SH-SY5Y (cell line): ENCODE results near the gene OLFM1.

Experiments
- GATA2 ChIP-seq: IDR thresholded peaks from 2 replicates; pipeline ENCODE4 v1.6.1; 2011; ENCODE audit warnings: mild to moderate bottlenecking, low read depth, low read length
- GATA3 ChIP-seq: IDR thresholded peaks from 2 replicates; pipeline ENCODE4 v1.6.1; 2011; ENCODE audit warnings: low read depth, mild to moderate bottlenecking, low read length, moderate library complexity

OLFM1 gene

GRCh38 chr9:135087489-135087792 lies at the start of gene OLFM1:
OLFM1 (plus strand) TSS chr9:135087668; CDS start chr9:135087990, 322 bp downstream.
- TF ChIP-seq GATA3 (no peak), GATA2 (no peak)

DNA sequence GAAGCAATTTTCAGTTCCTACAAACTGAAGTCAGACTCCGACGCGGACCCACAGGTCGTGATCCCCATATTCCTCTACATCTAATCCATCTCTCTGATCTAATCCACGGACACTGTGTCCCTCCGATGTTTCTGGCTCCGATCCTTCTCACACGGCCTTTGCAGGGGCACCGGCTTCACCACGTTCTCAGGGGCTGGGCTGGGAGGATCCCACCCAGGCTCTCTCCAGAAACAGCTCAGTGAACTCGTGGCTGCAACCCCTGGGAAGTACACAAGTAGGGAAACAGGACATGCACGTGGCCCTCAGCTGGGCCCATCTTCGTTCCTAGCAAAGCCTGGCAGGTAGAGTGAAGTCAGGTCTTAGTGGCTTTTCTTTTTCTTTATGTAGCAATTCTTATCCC lies 49.1 kb upstream of the OLFM1 start:
- TF ChIP-seq GATA2: no peak
- no peak for TF ChIP-seq GATA3

DNA sequence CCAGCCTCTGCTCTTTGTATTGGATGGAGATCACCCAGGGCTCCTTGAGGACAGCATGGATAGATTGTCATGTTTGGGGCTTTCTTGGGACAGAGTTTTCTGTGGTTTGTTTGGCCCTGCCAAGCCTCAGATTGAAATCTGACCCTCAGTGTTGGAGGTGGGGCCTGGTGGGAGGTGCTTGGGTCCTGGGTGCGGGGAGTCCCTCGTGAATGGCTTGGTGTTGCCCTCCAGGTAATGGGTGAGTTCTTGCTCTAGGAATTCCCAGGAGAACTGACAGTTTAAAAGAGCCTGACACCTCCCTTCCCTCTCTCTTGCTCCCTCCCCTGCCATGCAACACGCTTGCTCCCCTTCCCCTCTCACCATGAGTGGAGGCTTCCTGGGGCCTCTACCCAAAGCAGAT lies 48.6 kb upstream of the OLFM1 start:
- no peak for TF ChIP-seq GATA3
- TF ChIP-seq GATA2: no peak

GRCh38 chr9:135039266-135039870 lies 48.1 kb upstream of the OLFM1 start:
- TF ChIP-seq GATA2: no peak
- TF ChIP-seq GATA3: no peak

- TF ChIP-seq GATA3: no peak
- TF ChIP-seq GATA2: no peak
These were observed 47.4 kb upstream of the OLFM1 start for GRCh38 chr9:135039916-135040645.

DNA sequence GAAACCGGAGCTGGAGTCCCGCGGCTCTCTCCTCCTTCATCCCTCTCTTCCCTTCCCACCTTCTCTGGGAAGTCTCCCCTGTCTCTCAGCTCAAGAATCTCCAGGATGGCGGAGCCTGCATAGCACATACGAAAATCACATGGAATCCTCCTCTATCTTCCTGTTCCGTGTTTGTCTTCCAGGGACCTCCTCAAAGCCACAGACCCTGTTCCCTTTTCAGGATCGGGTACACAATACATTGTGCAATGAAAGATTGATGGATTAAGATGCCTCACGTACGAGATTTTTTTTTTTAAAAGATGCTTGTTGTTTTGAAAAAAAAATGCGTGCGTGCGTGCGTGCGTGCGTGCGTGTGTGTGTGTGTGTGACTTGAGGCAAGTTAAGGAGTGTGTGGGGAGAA lies 46.6 kb upstream of the OLFM1 start:
- TF ChIP-seq GATA3: no peak
- no peak for TF ChIP-seq GATA2

- no peak for TF ChIP-seq GATA2
- TF ChIP-seq GATA3: no peak
These were observed 44.1 kb upstream of the OLFM1 start for GRCh38 chr9:135043345-135043744.

DNA sequence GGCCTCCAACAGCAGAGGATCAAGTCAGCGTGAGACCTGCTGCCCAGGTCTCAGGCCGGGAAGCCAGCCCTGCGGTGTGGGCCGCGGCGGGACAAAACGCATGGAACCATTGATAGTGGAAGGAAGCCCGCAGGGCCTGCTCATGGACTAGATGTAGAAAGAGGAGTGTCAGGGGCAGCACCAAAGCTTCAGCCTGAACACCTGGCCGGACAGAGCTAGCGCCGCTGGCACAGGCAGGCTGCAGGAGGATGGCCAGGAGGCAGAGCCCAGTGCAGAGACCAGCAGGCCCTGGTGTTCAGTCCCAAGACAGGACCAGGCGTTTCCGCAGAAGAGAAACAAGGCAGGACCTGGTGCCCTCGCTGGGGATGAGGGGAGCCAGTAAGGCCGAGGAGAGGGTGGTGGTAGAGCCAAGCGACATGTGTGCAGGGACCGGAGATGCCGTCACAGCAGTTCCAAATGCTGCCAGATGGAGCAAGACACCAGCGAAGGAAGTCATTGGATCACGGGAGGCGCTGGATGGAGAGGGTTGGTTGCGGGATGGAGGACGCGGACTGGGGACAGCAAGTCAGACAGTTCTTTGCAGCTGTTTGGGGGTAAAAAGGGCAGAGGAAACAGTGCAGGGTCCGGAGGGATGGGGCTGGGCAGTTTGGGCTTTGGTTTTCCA lies 42.1 kb upstream of the OLFM1 start:
- TF ChIP-seq GATA3: no peak
- TF ChIP-seq GATA2: no peak

DNA sequence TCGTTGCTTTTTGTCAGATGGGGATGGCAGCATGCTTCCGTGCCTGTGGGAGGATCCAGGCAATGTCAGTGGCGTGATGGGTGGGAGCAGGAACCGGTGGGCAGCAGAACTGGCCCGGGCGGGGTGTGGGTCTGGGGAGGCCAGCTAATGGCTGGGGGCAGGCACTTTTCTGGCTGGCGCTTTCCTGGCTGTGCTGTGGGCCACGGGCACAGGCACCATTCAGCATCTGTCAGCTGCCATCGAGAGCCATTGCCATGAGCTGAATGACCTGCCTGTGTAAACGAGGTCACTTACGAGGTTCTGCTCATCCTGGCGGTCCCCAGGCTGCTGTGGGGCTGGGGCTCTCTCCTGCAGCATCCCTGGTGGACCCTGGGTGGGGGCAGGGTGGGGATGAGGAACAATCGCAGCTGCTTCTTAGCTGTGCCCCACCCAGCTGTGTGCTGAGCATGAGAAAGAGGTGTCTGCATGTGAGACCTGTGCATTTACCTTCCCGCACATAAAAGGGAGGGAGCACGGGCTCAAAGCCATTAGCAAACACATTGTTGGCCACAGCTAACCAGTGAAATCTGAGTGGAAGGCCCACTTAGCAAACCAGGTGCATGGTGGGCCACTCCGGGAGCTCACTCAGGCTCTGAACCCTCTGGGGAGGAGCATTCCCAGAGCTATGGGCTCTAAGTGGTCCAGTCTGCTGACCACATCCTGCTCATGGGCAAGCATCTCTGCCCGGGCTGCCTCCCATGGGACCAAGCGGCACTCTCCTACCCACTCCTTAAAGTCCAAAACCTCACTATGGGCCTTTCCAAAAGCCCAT lies 41.3 kb upstream of the OLFM1 start:
- TF ChIP-seq GATA2 (no peak), GATA3 (no peak)

- TF ChIP-seq GATA2 (no peak), GATA3 (no peak)
These were observed 40.6 kb upstream of the OLFM1 start for GRCh38 chr9:135046739-135047350.

- TF ChIP-seq GATA3 (no peak), GATA2 (no peak)
These were observed 39.9 kb upstream of the OLFM1 start for GRCh38 chr9:135047521-135047920.

- no peak for TF ChIP-seq GATA3
- no peak for TF ChIP-seq GATA2
These were observed 39.3 kb upstream of the OLFM1 start for GRCh38 chr9:135048046-135048757.

DNA sequence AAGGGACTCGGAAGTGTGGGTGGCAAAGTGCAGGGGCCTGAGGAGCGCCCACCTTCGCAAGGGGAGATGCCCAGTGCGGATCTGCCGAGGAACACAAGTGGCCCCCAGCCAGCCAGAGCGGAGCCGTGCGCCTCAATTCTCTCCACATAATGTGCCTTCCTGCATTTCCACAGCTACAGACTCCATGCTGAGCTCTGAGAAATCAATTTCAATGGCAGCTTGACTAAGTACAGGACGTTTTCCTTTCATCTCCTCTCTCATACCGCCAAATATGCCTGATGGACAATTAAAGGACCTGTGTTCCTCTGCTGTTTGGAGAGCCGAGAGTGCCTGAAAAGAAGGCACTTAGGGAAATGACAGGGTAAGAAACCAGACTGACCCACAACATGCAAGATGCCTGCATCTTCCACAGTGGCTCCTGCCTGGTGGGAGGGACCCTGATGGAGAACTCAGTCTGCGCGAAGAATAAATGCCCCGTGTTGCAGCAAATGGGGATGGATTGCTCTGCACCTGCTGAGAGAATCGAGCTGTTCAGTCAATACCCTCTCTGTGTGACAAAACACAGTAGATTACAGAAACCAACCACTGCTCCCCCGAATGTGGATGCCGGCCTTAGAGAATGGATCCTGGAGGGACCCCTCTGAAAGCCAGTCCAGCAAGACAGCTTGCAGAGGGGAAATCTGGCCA lies 38.6 kb upstream of the OLFM1 start:
- TF ChIP-seq GATA2 (no peak), GATA3 (no peak)
